Omental fat pad (tissue), 4 donors: ENCODE measurements around the gene ZNF652. TPM values are rescaled to one million over a fixed set of nuclear protein-coding genes. Genes with fewer than 3 reads are reported as not detected.
"Not testable (repeated sequence)": the region's sequence is repeated elsewhere in the genome, so short reads cannot be mapped to it uniquely, and the experiment has no call there.

Source experiments
- ATAC-seq: fragments of 150-250 bp; one replicate; pipeline ENCODE4 v1.9.1; 2016; ENCODE audit warnings: mild to moderate bottlenecking, moderate library complexity; ENCODE audit not compliant: low FRiP score
- DNase-seq: peaks from one replicate; pipeline ENCODE4 v3.0.0-alpha.2; 2019; ENCODE audit warnings: low spot score
- CTCF ChIP-seq, 3 donors: fragments of 450-650 bp; IDR thresholded peaks; one replicate each; pipeline ENCODE4 v1.5.1; 2016 to 2017; ENCODE audit warnings: antibody characterized with exemption in 3 of 3, mild to moderate bottlenecking in 3 of 3, moderate library complexity in 2 of 3
- total RNA-seq, 4 donors: library from RNA; depleted of rRNA; stranded (reverse); fragments of >200 nt; gene quantifications; one replicate each; pipeline ENCODE4 v1.1.0, GENCODE V29; 2016

ZNF652 gene
- total RNA-seq, 4 donors from 2014 or later: 22.9 to 50.0 (median 31.0) TPM

DNA sequence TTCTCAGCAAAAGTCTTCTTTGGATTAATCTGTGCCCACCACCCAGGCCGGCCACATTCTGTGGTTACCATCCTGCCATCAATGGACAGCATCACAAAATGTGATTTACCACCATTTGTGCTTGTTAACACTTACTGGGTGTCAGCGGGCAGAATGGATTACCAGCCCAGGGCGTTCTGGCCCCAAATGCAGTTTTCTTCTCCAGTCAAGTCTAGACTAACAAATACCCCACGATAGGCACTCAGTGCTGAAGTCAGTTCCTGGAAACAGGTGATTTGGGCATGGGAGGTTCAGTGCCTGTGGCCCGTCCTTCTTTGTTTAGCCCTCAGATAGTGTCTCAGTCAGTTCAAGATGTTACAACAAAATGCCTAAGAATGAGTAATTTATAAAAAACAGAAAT is 92.7 kb downstream of the ZNF652 start:
- no peak for TF ChIP-seq CTCF (IDR thresholded peaks at IDR 0.05)
- no peak for DNase-seq
- no peak for ATAC-seq

GRCh38 chr17:49267912-49268311 is 94.1 kb downstream of the ZNF652 start:
- ATAC-seq: no peak
- DNase-seq: no peak
- no peak for TF ChIP-seq CTCF (IDR thresholded peaks at IDR 0.05)

- ATAC-seq (no peak), DNase-seq (no peak)
- no peak for TF ChIP-seq CTCF (IDR thresholded peaks at IDR 0.05)
Measured at GRCh38 chr17:49266233-49266632, 95.8 kb downstream of the ZNF652 start.

GRCh38 chr17:49261540-49261939 is 100.5 kb downstream of the ZNF652 start:
- DNase-seq, ATAC-seq: not testable (repeated sequence)

DNA sequence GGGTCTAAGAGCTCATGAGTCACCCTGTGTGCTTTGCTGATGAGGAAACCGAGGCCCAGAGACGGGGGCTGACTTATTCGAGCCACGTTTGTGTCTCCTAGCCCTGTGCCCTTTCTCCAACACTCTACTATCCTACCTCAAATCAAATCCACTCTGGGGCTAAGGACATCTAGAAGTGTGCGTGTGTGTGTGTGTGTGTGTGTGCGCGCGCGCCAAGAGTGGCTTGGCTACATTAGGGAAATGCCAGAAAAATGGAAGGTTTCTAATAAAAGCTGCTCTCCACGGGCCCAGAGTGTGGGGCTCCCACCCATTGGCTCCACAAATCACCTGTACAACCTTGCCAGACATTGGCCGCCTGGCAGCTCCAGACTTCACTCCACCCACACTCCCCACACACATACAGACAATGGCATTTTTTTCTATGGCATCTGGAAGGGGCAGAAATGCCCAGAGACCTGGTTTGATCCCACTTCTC is 101.2 kb downstream of the ZNF652 start:
- DNase-seq (peak; percentile 34), ATAC-seq (no peak)
- TF ChIP-seq CTCF (IDR thresholded peaks at IDR 0.05): no peak

- ATAC-seq: peak; percentile 81
- no peak for TF ChIP-seq CTCF (IDR thresholded peaks at IDR 0.05)
- peak; percentile 55 for DNase-seq
Measured at GRCh38 chr17:49260011-49260816, 101.8 kb downstream of the ZNF652 start.

- no peak for TF ChIP-seq CTCF (IDR thresholded peaks at IDR 0.05)
- ATAC-seq (no peak), DNase-seq (no peak)
Measured at GRCh38 chr17:49259663-49260010, 102.4 kb downstream of the ZNF652 start.
